Skeletal muscle cell (primary cell): ENCODE data around the gene MRPS6.

Experiments
- DNase-seq: peaks from one replicate; pipeline ENCODE4 v3.0.0-alpha.2; 2010; ENCODE audit warnings: low read depth
- H3K4me3 ChIP-seq: 2 replicates; pipeline ENCODE4 v1.5.1; 2011; ENCODE audit warnings: low read depth, mild to moderate bottlenecking, control low read depth, low read length, moderate library complexity

Gene MRPS6

DNA sequence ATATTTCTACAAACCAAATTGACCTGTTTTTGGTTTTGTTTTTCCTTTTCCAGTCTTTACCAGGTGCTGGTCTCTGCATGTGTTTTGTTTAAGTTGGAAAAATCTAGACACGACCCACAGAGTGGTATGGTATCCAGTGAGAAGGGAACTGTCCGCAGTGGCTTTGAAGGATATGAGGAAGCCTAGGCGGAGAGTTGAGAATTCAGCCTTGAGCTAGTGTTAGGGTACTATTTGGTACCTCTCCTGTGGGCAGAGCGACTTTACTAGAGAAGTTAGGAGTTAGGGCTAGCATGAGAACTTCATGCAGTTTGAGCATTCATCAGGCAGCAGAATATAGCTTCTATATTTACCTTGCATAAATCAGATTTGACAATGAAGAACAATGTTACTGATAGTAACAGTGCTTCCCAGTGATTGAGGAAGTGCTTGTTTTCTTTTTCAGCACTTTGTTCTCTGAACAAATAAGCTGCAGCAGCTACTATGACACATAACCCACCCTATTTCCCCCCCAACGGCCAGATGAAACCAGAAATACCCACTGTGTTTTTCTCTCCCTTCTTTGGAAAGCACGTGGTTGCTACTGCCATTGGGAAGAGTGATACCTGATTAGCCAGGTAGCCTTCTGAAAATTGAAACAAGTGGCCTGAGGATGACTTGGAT lies 19.0 kb downstream of the MRPS6 start:
- DNase-seq: no peak
- no peak overlapping the region for H3K4me3 ChIP-seq

- H3K4me3 ChIP-seq: no peak overlapping the region
- DNase-seq: no peak
These were observed 19.7 kb downstream of the MRPS6 start for GRCh38 chr21:34093083-34093482.

DNA sequence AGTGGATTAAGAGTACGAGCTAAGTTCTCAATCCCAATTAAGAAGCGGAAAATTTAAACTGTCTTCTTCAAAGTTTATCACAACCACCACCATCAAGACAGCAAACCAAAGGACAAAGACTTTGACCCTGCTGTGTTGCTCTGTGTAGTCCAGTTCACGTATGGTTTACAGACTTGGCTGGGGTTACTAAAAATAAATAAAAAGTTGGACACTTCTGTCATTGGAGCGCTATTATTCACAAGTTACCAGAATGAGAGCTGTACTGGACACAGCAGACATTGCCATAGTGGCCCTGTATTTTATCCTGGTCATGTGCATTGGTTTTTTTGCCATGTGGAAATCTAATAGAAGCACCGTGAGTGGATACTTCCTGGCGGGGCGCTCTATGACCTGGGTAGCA lies 21.6 kb downstream of the MRPS6 start:
- no peak for DNase-seq
- no peak overlapping the region for H3K4me3 ChIP-seq

DNA sequence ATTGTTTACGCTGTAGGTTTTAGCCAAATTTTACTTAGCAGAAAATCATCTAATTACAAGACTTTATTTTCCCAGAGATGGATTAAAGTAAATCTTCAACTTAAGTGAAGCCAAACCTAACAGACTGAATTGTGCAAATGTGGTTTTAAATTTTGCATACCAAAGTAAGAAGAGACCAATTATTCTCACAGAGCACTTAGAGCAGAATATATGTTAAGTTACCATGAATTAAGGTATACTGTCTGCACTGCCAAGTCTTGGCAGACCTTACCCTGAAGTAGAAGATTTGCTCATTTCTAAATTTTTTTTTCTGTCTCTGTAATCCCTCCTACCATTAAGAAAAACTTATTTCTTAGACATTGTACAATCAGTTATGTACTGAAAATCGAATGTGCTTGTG lies 24.1 kb downstream of the MRPS6 start:
- H3K4me3 ChIP-seq: no peak overlapping the region

GRCh38 chr21:34100337-34100736 lies 27.0 kb downstream of the MRPS6 start:
- DNase-seq: no peak
- H3K4me3 ChIP-seq: no peak overlapping the region

More for the DNA sequence above, 24.1 kb downstream of the MRPS6 start:
- DNase-seq: no peak

DNA sequence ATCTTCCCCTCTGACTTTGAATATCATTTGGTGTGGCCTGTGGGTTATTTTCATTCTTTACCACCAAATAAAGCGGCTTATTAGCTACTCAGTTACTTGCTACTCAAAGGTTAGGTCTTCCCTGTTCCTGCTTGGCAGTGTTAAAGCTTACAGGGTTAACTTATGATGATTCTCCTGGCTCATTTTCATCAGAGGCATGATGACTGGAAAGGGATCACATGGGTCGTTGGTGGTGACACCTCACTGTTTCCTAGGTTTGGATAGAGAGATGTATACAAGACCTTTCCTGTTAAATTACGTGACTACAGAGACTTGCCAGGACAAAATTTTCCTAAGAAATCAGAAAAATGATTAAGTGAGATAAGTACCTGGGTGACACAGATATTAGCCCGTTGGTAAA lies 27.4 kb downstream of the MRPS6 start:
- DNase-seq: no peak
- no peak overlapping the region for H3K4me3 ChIP-seq

GRCh38 chr21:34105947-34106541 lies 32.7 kb downstream of the MRPS6 start:
- no peak overlapping the region for H3K4me3 ChIP-seq
- no peak for DNase-seq

DNA sequence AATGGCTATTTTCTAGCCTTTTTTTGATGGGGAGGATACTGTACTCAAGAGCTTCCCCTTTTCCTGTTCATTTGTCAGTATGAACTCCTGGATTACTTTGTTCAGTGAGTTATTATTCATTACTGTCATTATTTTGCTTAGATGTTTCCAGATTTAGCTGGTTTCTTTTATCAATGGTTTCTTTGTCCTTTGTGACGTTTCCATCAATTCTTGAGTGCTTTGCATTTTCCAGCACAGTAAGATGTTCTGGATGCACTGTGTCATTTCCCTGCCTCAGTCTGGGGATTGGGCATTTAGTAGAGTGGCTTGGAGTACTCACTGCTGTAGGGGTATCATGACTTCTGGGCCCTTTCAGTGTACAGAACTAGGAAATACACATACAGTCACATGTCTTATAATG lies 34.2 kb downstream of the MRPS6 start:
- H3K4me3 ChIP-seq: no peak overlapping the region
- DNase-seq: no peak

DNA sequence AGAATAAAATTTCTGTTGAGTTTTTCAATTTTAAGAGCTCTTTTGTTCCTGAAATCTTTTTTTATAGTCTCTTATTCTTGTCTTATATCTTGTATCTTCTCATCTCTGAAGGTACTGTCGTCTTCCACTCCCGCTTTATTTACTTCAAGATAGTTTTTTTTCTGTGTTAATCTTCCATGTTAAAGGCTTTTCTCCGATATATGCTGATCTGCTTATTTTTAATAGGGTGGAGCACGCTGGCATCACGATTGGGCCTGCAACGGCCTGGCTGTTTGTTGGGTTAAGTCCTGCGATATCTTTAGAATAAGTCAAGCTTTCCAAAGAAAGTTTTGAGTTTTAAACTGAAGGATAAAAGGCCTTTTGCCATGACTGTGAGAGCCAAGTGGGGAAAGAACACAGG lies 35.7 kb downstream of the MRPS6 start:
- H3K4me3 ChIP-seq: no peak overlapping the region
- DNase-seq: no peak

DNA sequence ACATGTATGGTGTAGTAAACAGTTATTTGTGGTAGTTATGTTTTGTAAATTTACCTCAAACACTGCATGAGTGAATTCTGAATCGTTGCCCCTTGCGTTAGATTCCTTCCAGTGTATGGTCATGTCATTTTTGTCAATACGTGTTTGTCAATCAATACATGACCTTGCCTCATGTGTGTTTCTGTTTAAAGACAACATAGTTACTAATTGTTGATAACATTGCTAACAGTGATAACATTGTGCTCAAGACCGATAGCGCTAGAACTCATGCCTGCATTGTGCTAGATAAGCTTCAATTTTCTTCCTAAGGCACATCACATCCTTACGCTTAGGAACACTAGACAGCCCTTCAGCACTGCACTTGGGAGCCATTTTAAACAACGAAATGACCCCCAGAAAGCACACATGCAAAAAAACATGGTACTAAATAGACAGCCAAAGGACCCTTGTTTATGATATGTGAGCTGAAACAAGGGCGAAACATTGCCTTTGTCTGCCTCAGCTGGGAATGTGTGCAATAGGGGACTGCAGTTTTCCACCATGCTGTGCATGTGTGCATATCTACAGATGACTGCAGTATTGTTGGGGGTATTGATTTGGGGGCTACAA lies 37.3 kb downstream of the MRPS6 start:
- no peak overlapping the region for H3K4me3 ChIP-seq
- DNase-seq: no peak

- no peak for DNase-seq
- no peak overlapping the region for H3K4me3 ChIP-seq
These were observed 39.1 kb downstream of the MRPS6 start for GRCh38 chr21:34112316-34113033.

DNA sequence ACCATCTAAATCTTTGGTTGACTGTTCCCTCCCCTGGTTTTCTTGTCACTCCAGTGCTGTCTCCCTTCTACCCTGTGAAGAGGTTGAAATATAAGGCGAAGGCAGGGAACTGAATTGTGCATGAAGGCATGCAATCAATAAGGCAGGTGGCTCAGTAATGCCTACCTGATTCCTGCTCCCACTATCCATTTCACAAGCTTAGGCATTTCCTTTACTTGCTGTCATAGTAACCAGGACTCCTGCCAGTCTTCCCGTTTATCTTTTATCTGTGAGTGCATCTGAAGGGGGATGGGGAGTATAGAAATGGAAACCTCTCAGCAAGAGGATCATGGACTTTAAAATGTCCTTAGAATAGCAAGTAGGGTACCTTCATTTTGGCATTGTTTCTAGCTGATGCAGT lies 40.5 kb downstream of the MRPS6 start:
- no peak for DNase-seq
- no peak overlapping the region for H3K4me3 ChIP-seq

- H3K4me3 ChIP-seq: no peak overlapping the region
- DNase-seq: no peak
These were observed 41.8 kb downstream of the MRPS6 start for GRCh38 chr21:34115160-34115559.

DNA sequence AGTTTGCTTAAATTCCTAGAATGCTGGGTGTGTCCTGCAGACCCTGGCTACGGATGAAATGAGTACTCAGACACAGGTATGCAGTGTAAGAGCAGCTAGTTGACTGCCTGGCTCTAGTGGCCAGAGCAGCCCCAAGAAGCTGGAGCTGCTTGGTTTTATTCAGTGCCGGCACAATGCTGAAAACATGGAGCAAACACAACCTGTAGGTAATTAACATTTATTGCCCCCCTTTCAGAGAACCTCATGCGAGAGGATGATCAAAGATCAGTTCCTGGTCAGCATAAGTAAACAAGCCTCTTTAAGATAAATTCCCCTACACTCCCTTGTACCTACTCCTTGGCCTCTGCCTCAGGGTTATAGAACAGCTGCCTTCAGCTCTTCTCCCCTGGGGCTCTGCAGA lies 43.2 kb downstream of the MRPS6 start:
- H3K4me3 ChIP-seq: no peak overlapping the region
- DNase-seq: no peak

- no peak for DNase-seq
- no peak overlapping the region for H3K4me3 ChIP-seq
These were observed 47.5 kb downstream of the MRPS6 start for GRCh38 chr21:34120867-34121266.

DNA sequence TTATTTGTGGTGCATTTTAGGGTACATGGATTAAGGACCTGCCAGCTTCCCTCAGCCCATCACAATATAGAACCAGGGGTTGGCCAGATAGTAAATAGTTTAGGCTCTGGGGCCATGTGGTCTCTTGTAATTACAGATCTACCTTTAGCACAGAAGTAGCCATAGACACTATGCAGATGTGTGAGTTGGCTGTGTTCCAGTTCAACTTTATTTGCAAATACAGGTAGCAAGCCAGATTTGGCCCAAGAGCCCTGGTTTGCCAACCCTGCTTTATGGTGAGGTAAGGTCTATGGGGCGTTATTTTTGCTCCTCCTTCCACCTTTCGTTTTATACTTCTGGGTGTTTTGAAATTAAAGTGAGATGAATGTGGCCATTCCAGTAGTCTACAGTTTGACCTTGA lies 48.7 kb downstream of the MRPS6 start:
- H3K4me3 ChIP-seq: no peak overlapping the region
- no peak for DNase-seq

DNA sequence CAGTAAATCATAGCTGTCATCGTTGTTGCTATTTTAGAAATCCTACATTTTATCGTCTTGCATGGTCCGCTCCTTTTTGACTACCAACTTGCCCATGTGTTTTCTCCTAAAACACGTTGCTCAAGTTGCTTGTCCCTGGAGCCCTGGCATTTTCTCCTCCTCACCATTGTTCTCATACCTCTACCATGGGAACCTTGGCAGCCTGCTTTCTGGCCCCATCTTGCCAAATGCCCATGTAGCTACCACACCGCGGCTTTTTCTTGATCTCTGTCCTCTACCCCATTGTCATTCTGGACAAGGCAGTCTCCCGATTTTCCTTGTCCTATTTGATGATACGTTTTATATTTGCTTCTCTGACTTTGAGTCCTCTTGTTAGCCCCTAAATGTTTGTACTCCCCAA lies 50.2 kb downstream of the MRPS6 start:
- DNase-seq: no peak
- no peak overlapping the region for H3K4me3 ChIP-seq

- no peak for DNase-seq
- no peak overlapping the region for H3K4me3 ChIP-seq
These were observed 52.9 kb downstream of the MRPS6 start for GRCh38 chr21:34126269-34126668.

GRCh38 chr21:34126691-34127090 lies 53.3 kb downstream of the MRPS6 start:
- no peak overlapping the region for H3K4me3 ChIP-seq
- peak; percentile 23 for DNase-seq

DNA sequence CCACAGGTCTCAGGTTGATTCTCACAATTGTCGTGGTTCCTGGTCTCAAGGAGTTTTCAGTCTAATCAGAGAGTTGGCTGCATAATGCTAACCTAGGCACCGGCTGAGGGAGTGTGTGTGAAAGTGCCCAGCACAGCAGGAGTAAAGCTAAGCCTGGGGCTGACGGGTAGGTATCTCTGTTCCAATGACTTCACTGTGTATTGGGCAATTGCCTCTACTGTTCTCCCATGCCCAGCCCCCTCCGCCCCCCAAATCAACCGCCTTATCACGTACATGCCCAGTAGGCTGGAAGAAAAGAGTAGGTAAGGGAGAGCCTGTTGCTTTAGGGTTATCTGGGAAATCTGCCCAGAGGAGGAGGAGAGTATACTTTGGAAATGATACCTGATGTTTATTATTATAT lies 54.7 kb downstream of the MRPS6 start:
- no peak overlapping the region for H3K4me3 ChIP-seq
- DNase-seq: no peak

DNA sequence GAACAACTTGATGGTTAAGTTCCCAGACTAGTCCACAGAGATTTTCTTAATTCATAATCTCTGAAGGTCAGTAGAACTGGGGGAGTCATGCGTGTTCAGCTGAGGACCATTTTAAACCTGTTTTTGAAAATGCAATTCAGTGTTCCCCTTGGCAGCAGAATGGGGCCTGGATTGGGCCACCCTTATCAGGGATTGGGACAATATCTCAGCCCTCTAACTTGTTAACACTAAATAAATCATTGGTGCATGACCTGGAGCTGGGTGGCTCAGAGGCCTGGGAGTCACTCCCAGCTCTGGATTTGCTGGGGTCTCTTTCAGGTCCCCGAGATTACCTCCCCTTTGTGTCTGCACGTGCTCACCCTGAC lies 55.3 kb downstream of the MRPS6 start:
- H3K4me3 ChIP-seq: no peak overlapping the region
- DNase-seq: no peak
